ENCODE results near the gene GRK4.

DNA sequence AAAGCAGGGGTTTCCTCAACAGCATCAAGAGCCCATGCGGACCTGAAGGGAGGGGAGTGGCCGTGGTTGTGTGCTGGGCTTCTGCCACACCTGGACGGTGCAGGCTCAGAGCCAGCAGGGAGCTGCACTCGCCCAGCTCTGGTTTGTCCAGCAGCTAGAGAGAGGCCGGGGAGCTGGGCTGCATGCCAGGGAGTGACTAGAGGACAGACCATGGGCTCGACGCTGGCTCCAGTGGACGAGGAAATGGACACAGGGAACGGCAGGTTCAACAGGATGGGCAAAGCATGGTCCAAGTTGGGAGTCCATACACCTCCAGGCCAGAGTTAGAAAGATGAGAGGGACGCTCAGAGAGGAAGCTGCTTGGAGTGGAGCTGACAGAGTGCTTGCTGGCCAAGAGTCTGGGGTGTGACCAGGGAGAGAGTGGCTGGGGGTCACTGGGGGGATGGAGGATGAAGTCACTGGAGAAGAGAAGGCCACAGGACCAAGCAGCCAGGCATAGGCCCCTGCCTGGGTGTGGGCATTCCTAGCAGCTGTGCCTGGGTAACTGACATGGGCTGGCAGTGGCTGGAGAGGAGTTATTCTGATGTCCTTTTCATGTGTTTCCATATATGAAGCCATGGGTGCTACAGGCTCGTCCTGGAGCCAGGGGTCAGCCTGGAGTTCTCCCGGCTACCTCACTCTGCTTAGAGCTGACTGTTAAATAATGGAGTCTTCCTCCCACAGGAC lies 68.1 kb downstream of the GRK4 start:
- no peak for TF ChIP-seq CTCF (IDR thresholded peaks at IDR 0.05)
- no peak for TF ChIP-seq POLR2A (IDR thresholded peaks at IDR 0.05)
